HG03439 (cell line): ENCODE data around the gene MYBPC2.
"Not testable (repeated sequence)": the region's sequence is repeated elsewhere in the genome, so short reads cannot be mapped to it uniquely, and the experiment has no call there.

Experiments used
- ATAC-seq: cut with Tn5 transposase; IDR thresholded peaks from one replicate; pipeline ENCODE4 v1.9.1; 2021; ENCODE audit warnings: mild to moderate bottlenecking, moderate library complexity; ENCODE audit not compliant: unreplicated experiment

MYBPC2 gene

DNA sequence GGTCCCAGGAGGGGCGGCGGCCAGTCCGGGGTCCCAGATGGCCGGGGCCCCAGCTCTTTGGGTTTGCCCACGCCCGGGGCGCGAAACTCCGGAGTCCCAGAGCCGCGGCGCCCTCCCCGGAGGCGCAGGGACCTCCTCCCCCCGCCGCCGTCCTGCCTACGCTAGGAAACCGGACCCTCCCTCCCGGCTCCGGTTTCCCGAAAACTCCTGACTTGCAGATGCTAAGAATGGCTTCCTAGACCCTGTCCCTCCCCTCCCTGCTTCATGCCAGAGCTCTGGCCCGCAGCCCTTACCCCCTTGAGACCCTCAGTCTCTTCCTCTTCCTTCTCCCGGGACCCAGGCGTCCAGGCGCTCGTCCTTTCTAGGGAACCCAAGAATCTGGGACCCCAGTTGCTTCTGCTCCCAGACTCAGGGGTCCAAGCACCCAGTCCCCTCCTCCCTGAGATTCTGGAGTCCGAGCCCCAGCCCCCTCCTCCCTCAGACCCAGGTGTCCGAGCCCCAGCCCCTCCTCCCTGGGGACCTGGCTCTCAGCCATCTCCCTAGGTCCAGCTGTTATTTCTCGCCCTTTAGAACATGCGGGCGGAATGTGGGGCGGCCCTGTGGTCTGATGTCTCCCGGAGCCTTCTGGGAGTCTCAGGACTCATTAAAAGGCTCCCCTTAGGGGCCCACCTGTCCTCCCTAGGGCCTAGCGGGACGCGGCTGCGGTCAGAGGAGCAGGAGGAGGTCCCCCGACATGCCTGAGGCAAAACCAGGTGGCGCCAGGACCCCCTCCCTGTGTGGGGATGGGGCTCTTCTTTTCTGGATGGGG is at the start of gene MYBPC2:
TSS of gene MYBPC2 (plus strand) at position 672 of the 808 bp plus-strand sequence. CDS start at position 734, 62 bp downstream.
- ATAC-seq, result no peak

DNA sequence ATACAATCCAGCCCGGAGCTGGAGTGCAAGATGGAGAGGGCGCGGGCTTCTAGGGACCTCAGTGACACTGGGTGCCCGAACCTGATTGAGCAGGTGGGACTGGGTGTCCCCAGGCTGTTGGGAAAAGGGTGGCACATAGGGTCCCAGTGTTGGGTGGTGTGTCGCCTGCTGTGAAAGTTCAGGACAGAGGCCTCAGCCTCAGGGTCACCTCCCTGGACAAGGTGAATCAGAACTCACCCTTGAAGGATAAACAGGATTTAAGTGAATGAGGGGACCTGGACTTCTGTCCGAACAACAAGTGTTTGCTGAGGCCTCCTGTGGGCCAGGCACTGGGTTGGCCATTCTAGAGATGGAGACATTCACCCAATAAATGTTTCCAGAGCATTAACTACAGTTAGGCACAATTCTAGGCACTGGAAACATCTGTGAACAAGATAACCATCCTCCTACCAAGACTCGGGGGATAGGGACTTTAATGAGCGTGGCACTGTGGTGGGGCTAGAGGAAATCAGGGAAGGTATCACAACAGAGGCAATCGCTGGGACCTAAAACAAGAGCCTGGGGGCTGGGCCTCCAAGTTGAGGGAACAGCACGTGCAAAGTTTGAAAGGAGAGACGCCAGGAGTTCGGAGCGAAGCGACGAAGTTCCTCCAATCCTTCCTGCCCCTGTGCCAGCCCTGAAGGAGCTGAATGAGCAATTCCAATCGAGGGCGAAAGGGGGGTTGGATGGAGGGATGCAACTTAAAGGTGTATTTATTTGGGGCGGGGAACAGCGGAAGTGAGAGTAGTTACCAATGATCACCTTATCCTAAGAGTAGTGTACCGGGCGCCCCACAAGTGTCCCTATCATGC is 49.5 kb upstream of the MYBPC2 start:
- no peak for ATAC-seq

DNA sequence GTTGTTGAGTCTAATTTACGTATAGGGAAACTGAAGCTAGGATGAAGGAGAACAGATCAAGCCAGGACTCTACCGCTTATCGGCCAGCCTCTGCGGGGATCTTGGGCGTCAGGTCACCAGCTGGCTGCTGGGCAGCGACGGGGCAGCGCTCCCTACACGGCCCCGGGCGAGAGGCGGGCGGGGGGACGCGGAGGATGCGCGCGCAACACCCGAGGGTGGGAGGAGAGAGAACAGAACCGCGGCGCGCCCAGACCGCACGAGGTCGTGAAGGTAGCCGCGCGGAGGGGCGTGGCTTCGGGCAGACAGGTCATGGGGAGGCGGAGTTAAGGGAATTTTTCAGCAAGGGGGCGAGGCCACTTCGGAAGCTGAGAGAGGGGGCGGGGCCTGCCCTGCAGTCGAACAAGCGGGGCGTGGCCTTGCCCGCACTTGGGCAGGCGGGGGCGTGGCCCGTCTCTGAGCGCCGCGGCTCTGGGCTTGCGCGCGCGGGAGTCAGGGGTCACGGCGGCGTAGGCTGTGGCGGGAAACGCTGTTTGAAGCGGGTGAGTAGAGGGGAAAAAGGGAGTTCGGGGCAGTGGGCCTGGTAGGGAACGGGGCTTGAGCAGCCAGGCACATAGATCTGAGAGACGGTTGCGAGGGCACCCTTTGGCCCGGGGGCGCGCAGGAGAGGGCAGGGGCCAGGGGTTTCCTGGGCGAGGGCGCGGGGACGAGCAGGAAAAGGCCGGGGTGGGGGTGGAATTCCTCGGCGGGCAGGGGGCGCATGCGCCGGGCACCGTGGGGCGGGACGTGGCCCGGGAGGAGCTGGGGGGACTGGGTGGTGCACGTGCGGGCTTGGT is 48.6 kb upstream of the MYBPC2 start, which contains the start of gene POLD1:
TSS of gene POLD1 (plus strand) at position 496 of the 833 bp plus-strand sequence. CDS start 14,505 bp downstream, outside the sequence.
- peak; percentile 79 for ATAC-seq

DNA sequence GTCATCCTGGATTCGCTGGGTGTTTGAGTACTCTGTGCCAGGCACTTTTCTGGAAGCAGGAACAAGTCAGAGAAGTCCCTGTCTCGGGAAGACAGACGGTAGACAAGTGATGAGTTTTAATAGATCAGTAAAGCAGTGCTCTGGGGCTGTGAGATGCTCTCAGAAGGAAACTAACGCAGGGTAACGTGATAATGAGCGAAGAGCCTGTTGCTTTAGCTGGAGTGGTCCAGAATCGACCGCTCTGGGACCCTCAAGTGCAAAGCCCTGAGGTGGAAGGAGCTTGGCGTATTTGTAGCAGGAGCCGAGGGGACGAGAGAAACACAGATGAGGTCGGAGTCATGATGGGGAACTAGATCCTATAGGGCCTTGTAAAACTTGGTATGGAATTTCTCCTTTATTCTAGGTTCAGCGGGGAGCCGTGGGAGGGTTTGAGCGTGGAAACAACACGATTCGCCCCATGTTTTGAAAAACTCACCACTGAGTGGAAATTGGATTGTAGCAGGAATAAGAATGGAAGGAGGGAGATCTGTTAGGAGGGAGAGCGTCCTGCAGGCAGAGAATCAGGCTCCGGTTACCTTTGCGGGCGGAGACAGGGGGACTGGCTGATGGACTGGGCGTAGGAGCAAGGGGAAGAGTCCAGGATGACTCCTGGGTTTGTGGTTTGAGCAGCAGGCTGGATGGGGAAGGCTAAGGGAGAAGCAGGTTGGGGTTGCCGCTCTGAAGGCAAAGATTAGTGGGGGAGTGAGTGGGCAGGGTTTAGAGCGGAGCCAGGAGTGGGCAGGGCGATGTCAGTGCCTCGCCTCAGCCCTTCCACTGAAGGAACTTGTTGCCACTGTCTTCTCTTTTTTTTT is 47.8 kb upstream of the MYBPC2 start:
- no peak for ATAC-seq

DNA sequence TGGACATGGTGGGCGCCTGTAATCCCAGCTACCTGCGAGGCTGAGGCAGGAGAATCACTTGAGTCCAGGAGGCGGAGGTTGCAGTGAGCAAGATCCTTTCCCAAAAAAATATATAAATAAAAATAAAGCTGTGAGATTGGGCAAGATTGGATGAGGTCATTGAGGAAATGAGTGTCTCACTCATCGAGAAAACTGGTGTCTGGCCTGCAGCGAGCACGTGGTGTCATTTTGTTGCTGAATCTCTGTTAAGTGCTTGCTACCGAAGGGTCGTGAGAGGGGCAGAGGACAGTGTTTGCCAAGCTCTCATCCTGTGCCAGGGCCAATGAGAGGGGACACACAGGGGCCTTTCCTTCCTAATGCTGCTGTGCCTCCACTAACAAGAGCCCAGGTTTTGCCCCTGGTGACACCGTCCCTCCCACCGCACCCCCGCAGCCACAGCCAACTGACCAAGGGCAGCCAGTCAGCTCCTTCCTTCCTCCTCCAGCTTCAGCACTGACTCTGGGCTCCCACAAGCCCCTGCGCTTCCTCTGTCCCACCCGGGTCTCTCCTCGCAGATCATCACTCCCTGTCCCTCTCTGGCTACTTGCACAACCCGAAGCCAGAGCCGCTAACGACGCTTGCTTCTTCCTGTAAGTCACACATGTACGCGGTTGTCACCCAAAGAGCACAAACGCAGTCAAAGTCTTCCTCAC is 45.4 kb upstream of the MYBPC2 start:
- no peak for ATAC-seq

DNA sequence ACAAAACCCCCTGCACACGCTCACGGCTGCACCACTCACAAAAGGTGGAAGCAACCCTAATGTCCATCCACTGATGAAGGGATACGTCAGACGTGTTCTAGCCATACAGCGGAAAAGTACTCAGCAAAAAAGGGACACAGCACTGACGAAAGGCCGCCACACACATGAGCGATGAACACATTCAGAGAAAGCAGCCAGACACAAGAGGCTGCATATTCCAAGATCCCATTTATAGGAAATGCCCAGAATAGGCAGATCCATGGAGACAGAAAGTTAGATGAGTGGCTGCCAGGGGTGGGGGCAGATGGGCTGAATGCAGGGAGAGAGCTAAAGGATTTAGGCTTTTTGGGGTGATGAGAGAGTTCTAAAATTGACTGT is 44.8 kb upstream of the MYBPC2 start:
- ATAC-seq, result no peak

DNA sequence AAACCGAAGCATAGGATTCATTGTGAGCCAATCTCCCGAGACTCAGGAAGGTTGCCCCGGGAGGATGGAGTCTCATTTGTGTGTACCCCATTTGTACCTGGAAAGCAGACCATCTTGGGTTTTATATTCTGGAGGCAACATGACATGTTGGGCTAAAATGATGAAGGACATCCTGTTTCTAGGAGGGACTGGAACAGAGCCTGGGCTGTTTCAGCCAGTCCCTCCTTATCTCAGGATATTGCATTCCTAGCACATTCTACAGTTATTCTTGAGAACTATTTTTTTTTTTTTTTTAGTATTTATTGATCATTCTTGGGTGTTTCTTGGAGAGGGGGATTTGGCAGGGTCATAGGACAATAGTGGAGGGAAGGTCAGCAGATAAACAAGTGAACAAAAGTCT is 42.4 kb upstream of the MYBPC2 start:
- ATAC-seq, result not testable (repeated sequence)

DNA sequence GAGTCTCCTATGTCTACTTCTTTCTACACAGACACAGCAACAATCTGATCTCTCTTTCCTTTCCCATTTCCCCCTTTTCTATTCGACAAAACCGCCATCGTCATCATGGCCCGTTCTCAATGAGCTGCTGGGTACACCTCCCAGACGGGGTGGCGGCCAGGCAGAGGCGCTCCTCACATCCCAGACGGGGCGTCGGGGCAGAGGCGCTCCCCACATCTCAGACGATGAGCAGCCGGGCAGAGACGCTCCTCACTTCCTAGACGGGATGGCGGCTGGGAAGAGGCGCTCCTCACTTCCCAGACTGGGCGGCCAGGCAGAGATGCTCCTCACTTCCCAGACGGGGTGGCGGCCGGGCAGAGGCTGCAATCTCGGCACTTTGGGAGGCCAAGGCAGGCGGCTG is 41.7 kb upstream of the MYBPC2 start:
- not testable (repeated sequence) for ATAC-seq

DNA sequence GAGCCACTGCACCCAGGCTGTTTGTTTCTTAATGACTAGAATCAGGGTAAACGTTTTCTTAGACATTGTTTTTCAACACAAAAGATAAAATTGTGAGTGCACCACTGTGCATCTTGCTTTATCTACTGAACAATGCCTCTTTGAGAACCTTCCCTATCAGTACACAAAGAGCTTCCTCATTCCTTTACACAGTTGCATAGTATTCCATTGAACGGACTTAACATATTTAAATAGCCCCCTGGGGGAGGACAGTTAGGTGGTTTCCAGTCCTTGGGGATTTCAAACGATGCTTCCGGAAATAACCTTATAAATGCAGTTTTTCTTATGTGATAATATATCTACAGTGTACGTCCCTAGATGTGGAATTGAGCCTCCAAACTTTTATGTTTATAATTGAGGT is 39.9 kb upstream of the MYBPC2 start:
- ATAC-seq, result no peak

DNA sequence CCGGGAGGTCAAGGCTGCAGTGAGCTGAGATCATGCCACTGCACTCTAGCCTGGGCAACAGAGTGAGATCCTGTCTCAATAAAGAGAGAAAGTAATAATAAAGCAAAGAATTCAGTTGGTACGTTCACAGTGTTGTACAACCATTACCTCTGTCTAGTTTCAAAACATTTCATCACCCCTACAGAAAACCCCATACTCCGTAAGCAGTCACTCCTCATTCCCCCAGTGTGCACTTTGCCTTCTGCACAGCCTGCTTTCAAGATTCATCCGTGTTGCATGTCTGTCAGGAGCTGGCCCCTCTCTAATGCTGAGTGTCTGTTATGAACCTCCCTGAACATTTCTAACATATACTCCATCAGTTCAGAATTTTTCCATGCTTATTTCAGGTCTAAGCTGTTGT is 39.1 kb upstream of the MYBPC2 start:
- ATAC-seq, result no peak

DNA sequence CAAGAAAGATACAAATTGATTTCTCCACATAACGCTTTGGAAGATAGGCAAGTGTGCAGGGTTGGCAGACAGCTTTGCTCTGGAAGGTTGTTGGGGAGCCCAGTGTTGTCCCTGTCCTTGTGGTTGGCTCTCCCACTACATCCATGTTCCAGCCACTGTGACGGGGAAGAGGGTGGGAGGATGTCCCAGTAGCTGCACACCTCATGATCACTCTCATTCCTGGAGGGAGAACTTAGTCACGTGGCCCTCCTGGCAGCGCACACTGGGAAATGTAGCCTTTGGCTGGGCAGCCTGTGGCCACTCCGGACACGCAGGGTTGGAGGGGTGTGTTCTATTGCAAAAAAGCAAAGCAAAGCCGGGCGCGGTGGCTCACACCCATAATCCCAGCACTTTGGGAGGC is 38.7 kb upstream of the MYBPC2 start:
- no peak for ATAC-seq

DNA sequence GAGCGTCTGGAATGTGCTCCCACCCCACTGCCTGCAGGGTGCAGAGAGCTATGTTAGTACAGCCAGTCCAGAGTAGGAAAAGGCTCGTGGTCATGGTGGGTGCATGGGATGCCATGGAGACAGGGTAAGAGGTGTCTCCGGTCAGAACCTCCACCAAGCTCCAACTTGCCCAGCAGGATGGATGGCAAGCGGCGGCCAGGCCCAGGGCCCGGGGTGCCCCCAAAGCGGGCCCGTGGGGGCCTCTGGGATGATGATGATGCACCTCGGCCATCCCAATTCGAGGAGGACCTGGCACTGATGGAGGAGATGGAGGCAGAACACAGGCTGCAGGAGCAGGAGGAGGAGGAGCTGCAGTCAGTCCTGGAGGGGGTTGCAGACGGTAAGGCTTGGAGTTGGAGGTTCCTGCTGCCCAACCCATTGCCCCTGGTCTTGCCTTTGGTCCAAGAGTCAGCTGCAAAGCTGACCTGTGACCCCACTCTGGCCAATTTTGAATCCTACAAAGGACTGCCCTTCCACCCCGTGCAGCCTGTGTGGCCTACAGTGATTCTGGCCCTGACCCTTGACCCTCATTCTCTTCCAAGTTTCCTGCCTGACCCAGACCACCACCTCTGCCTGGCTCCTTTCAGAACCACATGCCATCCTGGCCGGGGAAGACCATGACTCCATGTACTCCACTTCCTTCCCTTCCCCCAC is 33.9 kb upstream of the MYBPC2 start:
- no peak for ATAC-seq

DNA sequence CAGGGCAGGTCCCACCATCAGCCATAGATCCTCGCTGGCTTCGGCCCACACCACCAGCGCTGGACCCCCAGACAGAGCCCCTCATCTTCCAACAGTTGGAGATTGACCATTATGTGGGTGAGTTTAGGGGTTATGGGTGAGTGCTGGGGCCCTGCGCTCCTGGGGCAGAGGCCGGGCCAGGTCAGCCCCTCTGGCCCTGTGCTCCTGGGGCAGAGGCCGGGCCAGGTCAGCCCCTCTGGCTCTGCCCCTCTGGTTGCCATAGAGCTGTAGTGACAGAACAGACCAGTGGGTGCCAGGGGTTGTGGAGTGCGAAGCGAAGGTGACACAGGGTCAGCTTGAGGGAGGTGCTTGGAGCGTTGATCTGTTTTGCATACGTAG is 33.3 kb upstream of the MYBPC2 start:
- no peak for ATAC-seq

DNA sequence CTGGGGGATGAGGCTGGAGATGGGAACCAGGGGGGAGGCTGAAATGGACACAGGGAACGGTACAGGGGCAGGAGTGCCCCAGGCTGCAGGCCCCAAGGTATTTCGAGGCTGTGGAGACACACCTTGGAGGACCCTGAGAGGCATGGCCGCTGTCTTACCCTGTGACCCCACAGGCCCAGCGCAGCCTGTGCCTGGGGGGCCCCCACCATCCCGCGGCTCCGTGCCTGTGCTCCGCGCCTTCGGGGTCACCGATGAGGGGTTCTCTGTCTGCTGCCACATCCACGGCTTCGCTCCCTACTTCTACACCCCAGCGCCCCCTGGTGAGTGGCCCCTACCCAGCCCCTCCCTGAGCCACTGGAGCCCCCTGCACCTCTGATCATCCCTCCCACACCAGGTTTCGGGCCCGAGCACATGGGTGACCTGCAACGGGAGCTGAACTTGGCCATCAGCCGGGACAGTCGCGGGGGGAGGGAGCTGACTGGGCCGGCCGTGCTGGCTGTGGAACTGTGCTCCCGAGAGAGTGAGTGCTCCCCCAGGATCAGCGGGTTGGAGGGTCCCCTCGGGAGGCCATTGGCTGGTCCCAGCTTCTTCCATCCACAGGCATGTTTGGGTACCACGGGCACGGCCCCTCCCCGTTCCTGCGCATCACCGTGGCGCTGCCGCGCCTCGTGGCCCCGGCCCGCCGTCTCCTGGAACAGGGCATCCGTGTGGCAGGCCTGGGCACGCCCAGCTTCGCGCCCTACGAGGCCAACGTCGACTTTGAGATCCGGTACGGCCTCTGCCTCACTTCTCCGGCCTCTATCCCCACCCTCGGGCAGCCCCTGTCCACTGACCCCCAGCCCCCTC is 30.9 kb upstream of the MYBPC2 start:
- ATAC-seq, result no peak

DNA sequence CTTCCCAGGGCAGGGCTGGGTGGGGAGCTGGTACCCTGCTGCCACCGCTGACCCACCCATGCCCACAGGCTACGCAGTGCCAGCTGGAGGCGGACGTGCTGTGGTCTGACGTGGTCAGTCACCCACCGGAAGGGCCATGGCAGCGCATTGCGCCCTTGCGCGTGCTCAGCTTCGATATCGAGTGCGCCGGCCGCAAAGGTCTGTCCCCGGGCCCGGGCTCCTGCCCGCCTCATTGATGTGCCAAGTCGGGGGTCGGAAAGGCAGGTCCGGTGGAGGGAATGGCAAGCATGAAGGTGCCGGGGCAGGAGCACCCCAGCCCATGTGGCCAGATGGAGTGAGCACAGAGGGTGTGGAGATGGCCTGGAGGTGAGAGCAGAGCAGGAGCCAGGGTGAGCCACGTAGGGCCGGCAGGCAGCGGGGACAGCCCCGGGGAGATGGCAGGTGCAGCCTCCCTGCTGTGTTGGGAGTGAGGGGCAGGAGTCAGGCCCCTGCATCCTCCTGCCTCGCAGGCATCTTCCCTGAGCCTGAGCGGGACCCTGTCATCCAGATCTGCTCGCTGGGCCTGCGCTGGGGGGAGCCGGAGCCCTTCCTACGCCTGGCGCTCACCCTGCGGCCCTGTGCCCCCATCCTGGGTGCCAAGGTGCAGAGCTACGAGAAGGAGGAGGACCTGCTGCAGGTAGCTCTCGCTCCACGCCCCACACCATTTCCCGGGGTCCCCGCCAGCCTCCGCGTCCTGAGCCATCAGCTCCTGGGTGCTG is 30.0 kb upstream of the MYBPC2 start:
- no peak for ATAC-seq

DNA sequence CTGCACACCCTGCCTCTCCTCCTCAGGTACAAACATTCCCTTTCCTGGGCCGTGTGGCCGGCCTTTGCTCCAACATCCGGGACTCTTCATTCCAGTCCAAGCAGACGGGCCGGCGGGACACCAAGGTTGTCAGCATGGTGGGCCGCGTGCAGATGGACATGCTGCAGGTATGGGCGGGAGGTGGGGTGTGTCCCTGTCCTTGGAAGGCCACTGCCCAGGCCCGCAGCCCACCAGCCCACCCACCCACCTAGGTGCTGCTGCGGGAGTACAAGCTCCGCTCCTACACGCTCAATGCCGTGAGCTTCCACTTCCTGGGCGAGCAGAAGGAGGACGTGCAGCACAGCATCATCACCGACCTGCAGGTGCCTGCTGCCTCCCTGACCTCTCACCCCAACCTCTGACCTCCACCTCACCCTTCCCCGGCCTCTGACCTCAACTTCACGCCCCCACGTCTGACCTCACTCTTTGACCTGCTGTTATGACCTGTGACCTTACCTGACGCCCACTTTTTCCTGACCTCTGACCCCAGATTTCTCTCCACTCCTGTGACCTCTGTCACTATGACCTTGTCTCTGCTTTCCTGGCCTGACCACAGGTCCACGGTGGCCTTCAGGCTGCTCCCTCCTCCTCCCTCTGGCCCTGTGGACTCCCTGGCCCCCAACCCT is 26.4 kb upstream of the MYBPC2 start:
- no peak for ATAC-seq

DNA sequence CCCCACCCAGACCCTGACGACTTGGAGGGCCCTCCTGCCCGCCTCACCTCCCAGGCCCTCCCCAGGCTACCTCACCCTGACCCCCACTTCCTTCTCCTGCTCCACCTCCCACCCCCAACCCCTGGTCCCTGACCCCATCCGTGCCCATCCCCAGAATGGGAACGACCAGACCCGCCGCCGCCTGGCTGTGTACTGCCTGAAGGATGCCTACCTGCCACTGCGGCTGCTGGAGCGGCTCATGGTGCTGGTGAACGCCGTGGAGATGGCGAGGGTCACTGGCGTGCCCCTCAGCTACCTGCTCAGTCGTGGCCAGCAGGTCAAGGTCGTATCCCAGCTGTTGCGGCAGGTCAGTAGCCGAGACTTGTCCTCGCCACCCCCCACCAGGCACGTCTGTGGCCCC is 25.9 kb upstream of the MYBPC2 start:
- ATAC-seq, result no peak
